Progenitor cell of endocrine pancreas (in vitro differentiated cells): ENCODE results near the gene HMGA1. TPM values are rescaled to one million over a fixed set of nuclear protein-coding genes. Genes with fewer than 3 reads are reported as not detected.
"Not testable (repeated sequence)": the region's sequence is repeated elsewhere in the genome, so short reads cannot be mapped to it uniquely, and the experiment has no call there.

Experiments
- DNase-seq: peaks from one replicate; pipeline ENCODE4 v3.0.0; 2021; ENCODE audit warnings: low spot score; ENCODE audit not compliant: unreplicated experiment
- H3K27ac Mint-ChIP-seq: 2 replicates; pipeline ENCODE4 v1.8.0; 2021; ENCODE audit warnings: mild to moderate bottlenecking, moderate library complexity, mixed read lengths
- H3K27me3 Mint-ChIP-seq: 2 replicates; pipeline ENCODE4 v1.8.0; 2021; ENCODE audit warnings: mixed read lengths
- H3K36me3 Mint-ChIP-seq: 2 replicates; pipeline ENCODE4 v1.8.0; 2022; ENCODE audit warnings: mixed read lengths; ENCODE audit not compliant: insufficient read depth
- H3K4me1 Mint-ChIP-seq: 2 replicates; pipeline ENCODE4 v1.8.0; 2021; ENCODE audit warnings: low read depth, mixed read lengths
- H3K4me3 Mint-ChIP-seq: 2 replicates; pipeline ENCODE4 v1.8.0; 2021; ENCODE audit warnings: low read depth, mild to moderate bottlenecking, moderate library complexity, mixed read lengths
- H3K9me3 Mint-ChIP-seq: 2 replicates; pipeline ENCODE4 v1.8.0; 2021; ENCODE audit warnings: low read depth, mixed read lengths
- CTCF ChIP-seq: fragments of 200-600 bp; sonication (generic); IDR thresholded peaks from one replicate; pipeline ENCODE4 v1.5.0; 2021; ENCODE audit warnings: antibody characterized with exemption, mild to moderate bottlenecking; ENCODE audit not compliant: unreplicated experiment
- total RNA-seq: library from RNA; stranded (reverse); gene quantifications from 2 replicates; pipeline ENCODE4 v1.2.1, GENCODE V29; 2021

Gene HMGA1
- total RNA-seq, 1 donor from 2014 or later = 769 TPM

GRCh38 chr6:34249469-34250261, 13.0 kb downstream of the HMGA1 start:
- H3K4me1 Mint-ChIP-seq = peaks cover 2% of the 10 kb centered on the region
- H3K4me3 Mint-ChIP-seq = peak overlapping the region; percentile 84
- TF ChIP-seq CTCF = no peak
- no peak for DNase-seq
- H3K9me3 Mint-ChIP-seq = no peaks in the 10 kb centered on the region
- no peaks in the 10 kb centered on the region for H3K27me3 Mint-ChIP-seq
- H3K36me3 Mint-ChIP-seq = peaks cover 4% of the 10 kb centered on the region
- peak overlapping the region; percentile 93 for H3K27ac Mint-ChIP-seq

- H3K27me3 Mint-ChIP-seq, H3K27ac Mint-ChIP-seq, H3K36me3 Mint-ChIP-seq, H3K9me3 Mint-ChIP-seq, H3K4me1 Mint-ChIP-seq, DNase-seq, H3K4me3 Mint-ChIP-seq: not testable (repeated sequence)
These were observed 15.7 kb downstream of the HMGA1 start for GRCh38 chr6:34252395-34252794.

- peaks cover 7% of the 10 kb centered on the region for H3K36me3 Mint-ChIP-seq
- H3K27ac Mint-ChIP-seq = no peak overlapping the region
- DNase-seq = no peak
- TF ChIP-seq CTCF = no peak
- peaks cover 11% of the 10 kb centered on the region for H3K9me3 Mint-ChIP-seq
- no peaks in the 10 kb centered on the region for H3K4me1 Mint-ChIP-seq
- H3K4me3 Mint-ChIP-seq = no peak overlapping the region
- no peaks in the 10 kb centered on the region for H3K27me3 Mint-ChIP-seq
These were observed 22.9 kb downstream of the HMGA1 start for GRCh38 chr6:34259529-34260069.

- no peak for TF ChIP-seq CTCF
- Mint-ChIP-seq H3K27ac (no peak overlapping the region), H3K27me3 (no peaks in the 10 kb centered on the region), H3K36me3 (peaks cover 7% of the 10 kb centered on the region), H3K9me3 (peaks cover 18% of the 10 kb centered on the region), H3K4me3 (no peak overlapping the region), H3K4me1 (no peaks in the 10 kb centered on the region)
- no peak for DNase-seq
These were observed 24.0 kb downstream of the HMGA1 start for GRCh38 chr6:34260576-34261267.

- H3K4me1 Mint-ChIP-seq, H3K27ac Mint-ChIP-seq, DNase-seq, H3K27me3 Mint-ChIP-seq, H3K4me3 Mint-ChIP-seq, H3K36me3 Mint-ChIP-seq: not testable (repeated sequence)
- peaks cover 18% of the 10 kb centered on the region for H3K9me3 Mint-ChIP-seq
These were observed 26.8 kb downstream of the HMGA1 start for GRCh38 chr6:34263484-34263883.

GRCh38 chr6:34267746-34268145, 31.1 kb downstream of the HMGA1 start:
- no peak for DNase-seq
- Mint-ChIP-seq H3K4me3 (no peak overlapping the region), H3K9me3 (peaks cover 12% of the 10 kb centered on the region)

GRCh38 chr6:34269132-34269531, 32.5 kb downstream of the HMGA1 start:
- H3K4me1 Mint-ChIP-seq, H3K27me3 Mint-ChIP-seq, H3K27ac Mint-ChIP-seq, DNase-seq, H3K4me3 Mint-ChIP-seq, H3K9me3 Mint-ChIP-seq, H3K36me3 Mint-ChIP-seq: not testable (repeated sequence)

More at GRCh38 chr6:34267746-34268145, 31.1 kb downstream of the HMGA1 start:
- Mint-ChIP-seq H3K4me1 (peaks cover 1% of the 10 kb centered on the region), H3K27ac (no peak overlapping the region), H3K27me3 (no peaks in the 10 kb centered on the region), H3K36me3 (peaks cover 5% of the 10 kb centered on the region)
- no peak for TF ChIP-seq CTCF

GRCh38 chr6:34269658-34270341, 33.1 kb downstream of the HMGA1 start:
- H3K27me3 Mint-ChIP-seq, DNase-seq, H3K27ac Mint-ChIP-seq, H3K4me1 Mint-ChIP-seq, H3K9me3 Mint-ChIP-seq, H3K36me3 Mint-ChIP-seq, H3K4me3 Mint-ChIP-seq: not testable (repeated sequence)
